ENCODE data around the gene S100A4.
"Not testable (repeated sequence)": the region's sequence is repeated elsewhere in the genome, so short reads cannot be mapped to it uniquely, and the experiment has no call there.

The S100A4 gene

DNA sequence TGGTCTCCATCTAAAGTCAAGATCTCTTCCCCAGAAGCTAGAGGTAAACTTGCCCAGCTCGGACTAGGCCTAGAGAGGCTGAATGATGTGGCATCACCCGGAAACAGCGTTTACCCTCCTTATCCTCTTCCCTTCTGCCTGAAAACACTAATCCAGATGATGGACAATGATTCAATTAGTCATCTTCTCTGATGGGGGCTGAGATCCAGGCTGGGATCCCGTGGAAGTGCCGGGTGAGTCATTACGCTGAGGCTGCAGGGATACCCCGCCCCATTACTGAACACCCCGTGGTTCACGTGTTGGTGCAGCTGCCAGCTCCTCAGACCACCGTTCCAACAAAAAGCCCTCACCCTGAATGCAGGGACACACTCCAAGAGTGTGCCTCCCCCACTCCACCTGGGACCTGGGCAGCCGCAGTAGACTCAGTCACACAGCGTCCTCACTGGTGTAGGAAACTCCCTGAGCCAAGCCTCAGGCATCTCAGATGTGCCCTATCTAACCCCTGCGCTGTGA, 11.9 kb downstream of the S100A4 start:
- DNase-seq (ENCODE audit: low spot score): no peak

DNA sequence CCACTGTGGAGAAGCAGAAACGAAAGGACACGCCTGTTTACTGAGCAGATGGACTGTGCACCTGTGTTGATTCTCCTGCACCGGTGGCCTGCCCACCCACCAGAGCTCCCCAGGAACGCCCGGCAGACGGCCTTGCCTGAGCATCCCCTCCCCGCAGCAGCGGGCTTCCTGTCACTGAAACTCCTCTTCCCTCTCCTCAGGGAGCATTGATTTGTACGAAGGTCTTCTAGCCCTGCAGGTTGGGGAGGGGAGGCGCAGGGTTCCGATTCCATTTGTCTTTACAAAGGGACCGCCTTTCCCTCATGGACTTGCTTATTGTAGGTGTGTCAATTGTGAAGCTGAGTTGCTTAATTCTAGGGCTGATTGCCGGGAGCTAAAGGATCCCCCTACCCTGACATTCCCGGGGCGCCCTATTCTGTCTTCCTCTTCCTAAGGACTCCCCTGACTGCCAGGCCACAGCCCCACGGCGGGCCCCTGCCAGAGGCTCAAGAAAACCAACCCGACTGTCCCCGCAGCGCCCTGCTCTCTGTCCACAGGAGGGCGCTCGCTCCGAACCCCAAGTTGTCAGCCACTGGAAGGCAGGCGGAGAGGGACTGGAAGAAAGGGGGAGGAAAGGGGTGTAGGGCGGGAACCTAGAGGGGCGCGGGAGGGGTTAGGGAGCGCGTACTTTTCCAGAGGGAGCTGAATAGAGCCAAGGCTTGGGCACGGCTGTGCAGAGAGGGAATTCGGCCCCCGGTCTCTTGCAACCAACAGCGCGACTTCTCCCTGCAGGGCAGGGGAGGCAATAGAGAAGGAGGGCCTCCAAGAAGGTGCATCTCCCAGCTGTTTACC, 12.6 kb downstream of the S100A4 start:
- peak; percentile 88 for DNase-seq (ENCODE audit: low spot score)

DNA sequence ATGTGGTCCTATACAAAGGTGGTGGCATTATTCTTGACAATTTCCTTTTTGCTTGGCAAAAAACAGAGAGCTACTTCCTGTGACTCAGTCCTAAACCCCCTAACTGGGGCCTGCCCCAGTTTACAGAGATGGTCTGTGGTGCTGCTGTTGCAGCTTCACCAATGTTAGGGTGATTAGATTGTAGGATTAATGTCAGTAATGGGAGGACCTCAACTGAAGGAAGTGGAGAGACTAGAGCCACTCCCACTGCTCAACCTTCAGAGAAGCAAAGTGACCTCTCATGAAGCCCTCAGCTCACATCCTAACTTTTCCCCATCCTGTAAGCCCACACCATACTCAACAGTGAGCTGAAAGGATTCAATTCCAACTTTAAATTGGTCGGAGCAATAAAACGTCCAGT, 13.4 kb downstream of the S100A4 start:
- no peak for DNase-seq (ENCODE audit: low spot score)

DNA sequence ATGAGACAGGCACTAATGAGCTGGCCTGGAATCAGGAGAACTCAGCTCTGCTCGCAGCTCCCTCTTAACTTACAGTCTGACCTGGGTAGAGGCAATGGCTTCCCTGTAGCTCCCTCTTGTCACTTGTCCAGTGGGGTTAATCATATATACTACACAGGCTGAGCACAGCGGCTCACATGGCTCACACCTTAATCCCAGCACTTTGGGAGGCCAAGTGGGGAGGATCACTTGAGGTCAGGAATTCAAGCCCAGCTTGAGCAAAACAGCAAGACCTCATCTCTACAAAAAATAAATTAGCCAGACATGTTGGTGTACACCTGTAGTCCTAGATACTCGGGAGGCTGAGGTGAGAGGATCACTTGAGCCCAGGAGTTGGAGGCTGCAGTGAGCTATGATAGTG, 14.0 kb downstream of the S100A4 start:
- no peak for DNase-seq (ENCODE audit: low spot score)

DNA sequence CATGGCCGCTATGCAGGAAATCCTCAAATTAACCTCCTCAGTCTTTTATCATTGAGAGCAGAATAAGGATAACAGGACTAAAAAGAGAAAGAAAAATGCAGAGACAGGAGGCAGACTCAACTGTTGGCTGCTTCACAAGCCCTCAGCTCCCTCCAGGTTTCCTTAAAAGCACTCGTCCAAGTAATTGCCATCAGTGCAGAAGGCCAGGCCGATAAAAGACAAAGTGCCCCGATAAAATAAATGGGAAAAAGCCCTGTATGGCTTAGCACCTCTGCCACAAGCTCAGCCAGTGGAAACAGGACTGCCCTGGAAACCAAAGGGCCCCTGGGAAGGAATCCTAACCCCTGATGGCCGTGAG, 17.9 kb downstream of the S100A4 start:
- DNase-seq (ENCODE audit: low spot score): no peak

DNA sequence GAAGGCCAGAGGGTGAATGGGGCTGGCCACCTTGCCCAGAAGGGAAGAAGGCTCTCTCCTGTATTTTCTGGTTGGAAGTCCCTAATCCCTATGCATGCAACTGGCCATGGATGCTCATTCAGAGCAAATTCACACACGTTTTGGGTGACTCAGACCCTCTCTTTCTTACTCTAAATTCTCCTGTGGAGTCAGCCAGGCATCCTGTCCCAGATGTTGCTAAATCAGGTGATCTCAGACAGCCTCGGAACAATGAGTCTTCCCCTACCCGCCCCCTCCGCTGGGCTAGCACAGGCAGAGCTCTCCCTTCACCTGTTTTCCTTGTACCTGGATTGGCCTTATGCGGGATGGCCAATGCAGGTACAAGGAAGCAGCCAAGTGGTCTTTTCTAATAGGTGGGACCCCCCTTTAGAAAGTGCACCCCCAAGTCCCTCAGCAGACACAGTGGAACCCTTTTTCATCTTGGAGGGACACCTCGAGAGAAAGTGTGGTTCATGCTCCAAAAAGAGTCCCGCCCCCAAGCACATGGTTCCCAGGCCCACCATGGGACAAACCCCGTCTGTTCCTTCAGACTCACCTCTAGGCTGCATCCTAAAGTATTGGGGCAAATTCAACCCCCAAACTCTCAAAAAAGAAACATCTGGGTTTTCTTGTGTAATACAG, 18.5 kb downstream of the S100A4 start:
- DNase-seq (ENCODE audit: low spot score): no peak

DNA sequence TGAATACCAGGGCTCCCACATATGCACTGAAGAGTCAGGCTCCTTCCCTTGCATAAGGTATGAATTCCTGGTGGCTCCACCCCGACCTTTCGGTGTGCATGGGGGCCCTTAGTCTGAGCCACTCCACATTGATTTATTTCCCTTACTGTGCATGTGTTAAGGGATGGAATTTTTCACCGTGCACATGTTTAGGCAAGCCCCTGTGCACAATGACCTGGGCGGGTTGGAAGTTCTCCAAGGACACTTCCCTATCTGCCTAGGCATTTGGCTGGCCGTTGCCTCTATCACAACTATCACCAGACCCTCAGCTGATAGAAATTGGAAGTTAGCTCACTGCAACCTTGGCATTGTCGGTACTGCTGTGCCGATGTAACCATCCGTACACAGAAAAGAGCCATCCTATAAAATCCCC, 19.5 kb downstream of the S100A4 start:
- no peak for DNase-seq (ENCODE audit: low spot score)

DNA sequence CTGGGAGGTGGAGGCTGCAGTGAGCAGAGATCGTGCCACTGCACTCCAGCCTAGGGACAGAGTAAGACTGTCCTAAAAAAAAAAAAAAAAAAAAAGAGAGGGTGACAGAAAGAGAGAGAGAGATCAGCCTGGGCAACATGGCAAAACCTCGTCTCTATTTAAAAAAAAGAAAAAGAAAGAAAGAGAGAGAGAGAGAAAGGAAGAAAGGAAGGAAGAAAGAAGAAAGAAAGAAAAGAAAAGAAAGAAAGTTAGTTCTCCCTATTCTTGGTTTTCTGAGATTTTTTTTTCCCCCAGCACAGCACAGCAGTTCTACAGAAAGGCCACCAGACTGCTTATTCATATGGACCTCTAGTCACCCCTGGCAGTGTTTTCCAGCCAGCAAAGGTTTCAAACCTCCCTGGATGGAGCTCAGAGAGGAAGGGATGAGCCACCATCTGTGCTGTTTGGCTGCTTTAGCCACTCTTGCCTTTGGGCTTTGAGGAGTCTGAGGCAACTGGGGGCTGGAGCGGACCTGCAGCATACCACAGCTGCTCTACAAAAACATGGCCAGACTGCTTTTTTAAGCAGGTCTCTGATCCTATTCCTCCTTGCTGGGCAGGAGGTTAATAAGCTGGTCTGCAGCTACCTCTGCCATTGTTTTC, 20.4 kb downstream of the S100A4 start:
- DNase-seq (ENCODE audit: low spot score): no peak

DNA sequence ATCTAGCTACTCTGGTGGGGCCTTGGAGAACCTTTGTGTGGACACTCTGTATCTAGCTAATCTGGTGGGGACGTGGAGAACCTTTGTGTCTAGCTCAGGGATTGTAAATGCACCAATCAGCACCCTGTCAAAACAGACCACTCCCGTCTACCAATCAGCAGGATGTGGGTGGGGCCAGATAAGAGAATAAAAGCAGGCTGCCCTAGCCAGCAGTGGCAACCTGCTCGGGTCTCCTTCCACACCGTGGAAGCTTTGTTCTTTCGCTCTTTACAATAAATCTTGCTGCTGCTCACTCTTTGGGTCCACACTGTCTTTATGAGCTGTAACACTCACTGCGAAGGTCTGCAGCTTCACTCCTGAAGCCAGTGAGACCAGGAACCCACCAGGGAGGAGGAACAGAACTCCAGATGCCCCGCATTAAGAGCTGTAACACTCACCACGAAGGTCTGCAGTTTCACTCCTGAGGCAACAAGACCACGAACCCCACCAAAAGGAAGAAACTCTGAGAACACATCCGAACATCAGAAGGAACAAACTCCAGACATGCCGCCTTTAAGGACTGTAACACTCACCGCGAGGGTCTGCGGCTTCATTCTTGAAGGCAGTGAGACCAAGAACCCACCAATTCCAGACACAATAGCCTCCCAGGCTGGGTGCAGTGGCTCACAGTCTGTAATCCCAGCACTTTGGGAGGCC, 23.1 kb downstream of the S100A4 start:
- not testable (repeated sequence) for DNase-seq (ENCODE audit: low spot score)

DNA sequence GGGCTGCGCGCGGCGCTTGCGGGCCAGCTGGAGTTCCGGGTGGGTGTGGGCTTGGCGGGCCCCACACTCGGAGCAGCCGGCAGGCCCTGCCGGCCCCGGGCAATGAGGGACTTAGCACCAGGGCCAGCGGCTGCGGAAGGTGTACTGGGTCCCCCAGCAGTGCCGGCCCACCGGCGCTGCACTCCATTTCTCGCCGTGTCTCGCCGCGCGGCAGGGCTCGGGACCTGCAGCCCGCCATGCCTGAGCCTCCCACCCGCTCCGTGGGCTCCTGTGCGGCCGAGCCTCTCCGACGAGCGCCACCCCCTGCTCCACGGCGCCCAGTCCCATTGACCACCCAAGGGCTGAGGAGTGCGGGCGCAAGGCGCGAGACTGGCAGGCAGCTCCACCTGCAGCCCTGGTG, 23.8 kb downstream of the S100A4 start:
- DNase-seq (ENCODE audit: low spot score): not testable (repeated sequence)

DNA sequence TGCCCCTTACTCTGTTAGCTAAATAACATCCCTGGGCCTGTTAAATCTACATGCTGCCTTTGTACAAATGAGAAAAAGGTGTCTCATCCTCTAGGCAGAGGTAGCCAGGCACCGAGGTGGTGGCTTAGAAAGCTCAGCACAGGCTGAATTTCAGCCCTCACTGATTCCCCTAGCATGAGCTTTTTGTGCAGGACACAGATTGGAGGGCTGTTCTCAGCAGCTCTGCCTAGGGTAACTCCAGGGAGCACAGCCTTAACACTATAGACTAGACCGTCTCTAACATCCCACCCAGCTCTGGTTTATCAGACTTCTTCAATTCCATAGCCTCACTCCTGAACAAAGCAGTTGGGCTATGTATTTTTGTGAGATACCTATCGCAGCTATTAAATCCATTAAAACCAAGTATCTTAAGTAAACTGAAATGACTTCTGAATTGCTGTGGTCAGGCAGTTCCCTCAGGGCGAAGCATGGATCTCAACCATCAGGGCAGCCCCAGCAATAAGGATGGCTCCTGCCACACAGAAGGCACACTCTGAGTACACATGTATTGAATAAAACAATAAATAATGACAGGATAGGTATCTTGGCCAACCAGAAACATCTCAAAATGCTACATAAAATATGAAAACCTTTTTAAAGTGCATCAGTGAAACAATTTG, 24.7 kb downstream of the S100A4 start:
- no peak for DNase-seq (ENCODE audit: low spot score)

DNA sequence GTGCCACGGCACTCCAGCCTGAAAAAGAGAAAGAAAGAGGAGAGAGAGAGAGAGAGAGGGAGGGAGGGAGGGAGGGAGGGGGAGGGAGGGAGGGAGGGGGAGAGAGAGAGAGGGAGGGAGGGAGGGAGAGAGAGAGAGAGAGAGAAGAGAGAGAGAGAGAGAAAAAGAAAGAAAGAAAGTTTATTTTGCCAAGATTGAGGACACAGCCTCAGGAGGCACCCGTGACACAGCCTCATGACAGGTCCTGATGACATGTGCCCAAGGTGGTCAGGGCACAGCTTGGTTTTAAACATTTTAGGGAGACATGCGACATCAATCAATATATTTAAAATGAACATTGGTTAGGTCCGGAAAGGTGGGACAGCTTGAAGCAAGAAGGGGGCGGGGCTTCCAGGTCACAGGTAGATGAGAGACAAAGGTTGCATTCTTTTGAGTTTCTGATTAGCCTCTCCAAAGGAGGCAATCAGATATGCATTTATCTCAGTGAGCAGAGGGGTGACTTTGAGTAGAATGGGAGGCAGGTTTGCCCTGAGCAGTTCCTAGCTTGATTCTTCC, 25.4 kb downstream of the S100A4 start:
- not testable (repeated sequence) for DNase-seq (ENCODE audit: low spot score)

DNA sequence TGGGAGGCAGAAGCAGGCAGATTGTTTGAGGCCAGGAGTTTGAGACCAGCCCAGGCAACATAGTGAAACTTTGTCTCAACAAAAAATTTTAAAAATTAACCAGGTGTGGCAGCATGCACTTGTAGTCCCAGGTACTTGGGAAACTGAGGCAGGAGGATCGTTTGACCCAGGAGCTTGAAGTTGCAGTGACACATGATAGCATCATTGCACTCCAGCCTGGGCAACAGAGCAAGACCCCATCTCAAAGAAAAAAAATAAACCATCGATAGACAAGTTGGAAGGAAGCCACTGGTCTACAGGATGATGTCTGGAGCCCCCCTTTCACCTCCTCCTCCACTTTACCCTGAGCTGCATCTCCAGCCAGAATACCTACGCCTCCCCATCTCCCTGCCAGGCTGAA, 26.4 kb downstream of the S100A4 start:
- no peak for DNase-seq (ENCODE audit: low spot score)

DNA sequence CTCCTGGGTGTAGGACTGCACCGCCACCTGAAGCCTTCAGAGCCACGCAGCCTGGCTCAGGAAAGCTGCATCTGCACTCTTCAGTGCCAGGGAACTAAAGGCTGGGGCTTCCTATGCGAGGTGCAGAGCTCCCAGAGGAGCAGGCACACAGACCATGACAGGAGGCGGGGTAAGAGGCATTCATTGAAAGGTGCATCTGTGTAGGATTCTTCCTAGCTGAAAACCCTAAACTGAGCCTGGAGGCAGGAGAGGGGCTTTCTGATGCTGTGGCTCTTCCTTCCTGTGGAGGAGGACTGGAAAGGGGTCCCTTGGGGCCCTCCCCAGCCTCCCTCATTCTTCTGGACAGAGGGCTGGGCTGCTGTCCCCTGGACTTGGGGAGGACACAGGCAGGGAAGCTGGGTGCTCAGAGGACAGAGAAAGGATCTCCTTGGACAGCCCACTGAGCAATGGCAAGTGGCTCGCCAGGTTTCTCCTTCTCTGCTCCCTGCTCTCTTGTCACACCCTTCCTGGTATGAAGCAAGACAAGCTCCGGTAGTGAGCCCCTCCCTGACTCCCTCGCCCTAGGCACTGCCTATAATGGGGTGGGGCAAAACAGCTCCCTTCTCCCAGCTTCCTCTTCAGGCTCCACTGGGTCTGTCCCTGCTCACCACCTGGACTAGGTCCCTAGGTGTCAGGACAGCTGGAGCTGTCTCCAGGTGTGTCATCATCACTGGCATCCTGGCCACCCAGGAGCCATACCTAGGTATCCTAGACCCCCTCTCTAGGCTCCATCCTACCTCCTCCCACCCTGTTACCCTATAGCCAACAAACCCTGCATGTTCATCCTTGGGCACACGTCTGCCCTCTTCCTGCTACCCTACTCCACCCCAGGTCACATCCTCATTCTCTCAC, 29.9 kb downstream of the S100A4 start:
- DNase-seq (ENCODE audit: low spot score): no peak

DNA sequence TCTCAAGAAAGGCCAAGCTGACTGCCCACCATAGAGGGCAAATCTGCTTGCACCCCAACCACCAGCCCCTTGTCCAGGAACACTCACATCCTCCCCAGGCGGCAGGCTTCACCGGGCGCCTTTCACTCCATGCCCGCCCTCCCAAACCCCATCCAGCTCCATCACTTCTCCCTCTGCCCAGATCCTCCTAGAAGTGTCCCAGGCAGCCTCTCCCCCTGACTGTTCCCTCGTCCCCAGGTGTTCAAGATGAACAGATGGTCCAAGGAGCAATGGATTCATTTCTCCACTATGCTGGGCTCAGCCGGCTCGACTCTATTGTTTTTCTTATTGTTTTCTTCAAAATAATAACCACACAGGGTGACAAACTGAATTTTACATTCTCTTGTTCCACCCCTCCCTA, 31.9 kb downstream of the S100A4 start:
- no peak for DNase-seq (ENCODE audit: low spot score)

DNA sequence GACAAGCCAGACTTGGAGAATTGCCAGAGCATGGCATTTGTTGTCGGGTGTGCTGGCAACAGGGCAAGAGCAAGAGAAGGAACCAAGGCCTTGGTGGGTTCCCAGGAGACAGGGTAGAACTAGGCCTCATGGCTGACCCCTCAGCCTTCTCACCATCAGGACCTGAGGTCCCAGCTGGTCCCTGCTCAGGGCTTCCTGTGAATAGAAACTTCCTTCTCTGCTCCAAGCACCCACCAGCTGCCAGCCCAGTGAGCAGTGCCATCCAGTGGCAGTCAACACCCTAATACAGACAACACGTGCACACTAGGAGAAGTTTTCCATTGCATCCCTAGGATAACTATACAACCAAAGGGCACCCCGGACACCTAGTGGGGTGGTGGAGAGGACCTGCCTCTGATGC, 32.6 kb downstream of the S100A4 start:
- no peak for DNase-seq (ENCODE audit: low spot score)

DNA sequence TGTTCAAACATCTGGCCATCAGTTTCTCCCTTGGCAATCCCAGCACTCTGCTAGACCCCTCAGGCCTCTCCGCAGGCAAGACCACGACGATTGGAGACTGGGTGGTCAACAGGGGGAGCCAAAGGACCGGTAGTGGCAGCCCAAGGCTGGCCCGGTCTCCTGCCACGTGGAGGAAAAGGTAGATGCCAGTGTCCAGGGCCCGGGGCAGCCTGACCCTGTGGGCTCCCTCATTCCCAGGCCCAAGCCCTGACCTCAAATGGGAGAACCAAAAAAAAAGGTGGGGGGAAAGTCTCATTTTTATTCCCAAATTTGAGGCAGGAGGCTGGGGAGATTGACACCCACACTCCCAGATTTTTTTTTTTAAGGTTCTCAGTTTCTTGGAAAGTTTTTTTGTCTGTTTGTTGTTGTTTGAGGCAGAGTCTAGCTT, 34.6 kb downstream of the S100A4 start:
- peak; percentile 85 for DNase-seq (ENCODE audit: low spot score)

DNA sequence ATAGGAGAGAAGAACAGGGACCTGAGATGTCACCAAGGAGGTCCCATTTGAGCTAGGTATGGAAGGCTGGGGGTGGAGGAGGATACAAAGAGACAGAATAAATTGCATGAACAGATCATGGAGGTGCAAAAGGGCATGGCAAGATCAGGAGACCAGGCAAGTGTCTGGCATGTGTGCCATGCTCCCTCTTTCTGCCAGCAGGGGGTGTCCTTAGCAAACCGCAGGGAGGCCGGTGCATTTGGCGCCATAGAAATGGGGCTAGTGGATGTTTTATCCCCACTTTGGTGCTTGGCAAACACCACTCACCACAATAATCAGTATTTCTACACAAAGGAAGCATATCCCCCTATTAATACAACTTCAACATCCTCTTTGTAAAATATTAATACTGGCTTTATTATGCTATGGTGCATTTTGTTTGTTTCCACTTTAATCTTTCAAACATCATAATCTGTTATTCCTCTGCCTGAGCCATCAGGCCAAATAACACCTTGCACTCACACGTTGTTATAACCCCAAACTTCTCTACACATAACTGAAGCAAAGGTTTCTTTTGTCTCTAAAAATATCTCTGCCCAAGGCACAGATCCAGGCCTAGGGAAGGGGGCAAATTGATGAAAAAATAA, 35.8 kb downstream of the S100A4 start:
- peak; percentile 28 for DNase-seq (ENCODE audit: low spot score)

DNA sequence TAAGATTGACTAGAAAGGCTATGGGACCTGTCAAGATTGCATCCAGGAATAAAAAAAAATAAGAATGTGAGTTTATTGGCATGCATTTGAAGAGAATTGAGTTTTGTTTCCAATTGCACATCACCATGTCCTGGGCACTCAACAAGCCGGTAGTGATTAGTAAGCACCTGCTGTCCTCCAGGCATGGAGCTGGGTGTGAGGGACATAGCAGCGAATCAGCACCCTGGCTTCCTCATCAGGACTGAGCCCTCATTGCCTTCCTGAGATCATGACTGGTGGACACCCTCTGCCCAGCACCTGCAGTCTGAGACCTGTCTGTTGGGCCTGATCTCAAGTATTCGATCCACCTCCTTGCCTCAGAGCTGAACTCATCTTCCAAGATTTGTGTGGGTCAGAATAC, 36.6 kb downstream of the S100A4 start:
- DNase-seq (ENCODE audit: low spot score): no peak

Measured in Ammon's horn (tissue), 1 donor.